SKM-1 (cell line): ENCODE results near the gene ROR1.

Experiments used
- DNase-seq: peaks from one replicate; lab custom pipeline; 2025; ENCODE audit not compliant: unreplicated experiment; lab: John Stamatoyannopoulos, UW

The ROR1 gene

GRCh38 chr1:64004451-64005025 lies 230.7 kb downstream of the ROR1 start:
- no peak for DNase-seq

GRCh38 chr1:64005801-64006200 lies 232.0 kb downstream of the ROR1 start:
- no peak for DNase-seq

- DNase-seq, result no peak
Observed at GRCh38 chr1:64006276-64007051, 232.6 kb downstream of the ROR1 start.

GRCh38 chr1:64010316-64010715 lies 236.5 kb downstream of the ROR1 start:
- no peak for DNase-seq

- DNase-seq, result no peak
Observed at GRCh38 chr1:64013395-64013794, 239.6 kb downstream of the ROR1 start.

GRCh38 chr1:64019818-64020217 lies 246.0 kb downstream of the ROR1 start:
- DNase-seq, result no peak

GRCh38 chr1:64021066-64021465 lies 247.2 kb downstream of the ROR1 start:
- no peak for DNase-seq

GRCh38 chr1:64025051-64025450 lies 251.2 kb downstream of the ROR1 start:
- no peak for DNase-seq

- DNase-seq, result no peak
Observed at GRCh38 chr1:64029037-64029436, 255.2 kb downstream of the ROR1 start.

- no peak for DNase-seq
Observed at GRCh38 chr1:64030411-64030810, 256.6 kb downstream of the ROR1 start.

- no peak for DNase-seq
Observed at GRCh38 chr1:64031236-64031635, 257.4 kb downstream of the ROR1 start.

- no peak for DNase-seq
Observed at GRCh38 chr1:64033667-64034220, 259.9 kb downstream of the ROR1 start.

- no peak for DNase-seq
Observed at GRCh38 chr1:64036549-64036948, 262.7 kb downstream of the ROR1 start.

- DNase-seq, result no peak
Observed at GRCh38 chr1:64038119-64038518, 264.3 kb downstream of the ROR1 start.

GRCh38 chr1:64038965-64039364 lies 265.1 kb downstream of the ROR1 start:
- DNase-seq, result no peak

GRCh38 chr1:64039390-64039926 lies 265.6 kb downstream of the ROR1 start:
- no peak for DNase-seq

GRCh38 chr1:64041371-64042131 lies 267.7 kb downstream of the ROR1 start:
- no peak for DNase-seq

GRCh38 chr1:64042331-64043100 lies 268.7 kb downstream of the ROR1 start:
- no peak for DNase-seq

GRCh38 chr1:64043288-64043687 lies 269.5 kb downstream of the ROR1 start:
- DNase-seq, result no peak

GRCh38 chr1:64043976-64044375 lies 270.2 kb downstream of the ROR1 start:
- no peak for DNase-seq

GRCh38 chr1:64046243-64046642 lies 272.4 kb downstream of the ROR1 start:
- DNase-seq, result no peak
